ENCODE results near the gene ACP2.

The ACP2 gene, protein sequence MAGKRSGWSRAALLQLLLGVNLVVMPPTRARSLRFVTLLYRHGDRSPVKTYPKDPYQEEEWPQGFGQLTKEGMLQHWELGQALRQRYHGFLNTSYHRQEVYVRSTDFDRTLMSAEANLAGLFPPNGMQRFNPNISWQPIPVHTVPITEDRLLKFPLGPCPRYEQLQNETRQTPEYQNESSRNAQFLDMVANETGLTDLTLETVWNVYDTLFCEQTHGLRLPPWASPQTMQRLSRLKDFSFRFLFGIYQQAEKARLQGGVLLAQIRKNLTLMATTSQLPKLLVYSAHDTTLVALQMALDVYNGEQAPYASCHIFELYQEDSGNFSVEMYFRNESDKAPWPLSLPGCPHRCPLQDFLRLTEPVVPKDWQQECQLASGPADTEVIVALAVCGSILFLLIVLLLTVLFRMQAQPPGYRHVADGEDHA

GRCh38 chr11:47248664-47249377 is at the start of gene ACP2:
Gene ACP2, minus strand, starts transcription at chr11:47248814. Its CDS starts 25 bp downstream, at chr11:47248789.
- peak; percentile 95 for DNase-seq (ENCODE audit: low spot score)

DNA sequence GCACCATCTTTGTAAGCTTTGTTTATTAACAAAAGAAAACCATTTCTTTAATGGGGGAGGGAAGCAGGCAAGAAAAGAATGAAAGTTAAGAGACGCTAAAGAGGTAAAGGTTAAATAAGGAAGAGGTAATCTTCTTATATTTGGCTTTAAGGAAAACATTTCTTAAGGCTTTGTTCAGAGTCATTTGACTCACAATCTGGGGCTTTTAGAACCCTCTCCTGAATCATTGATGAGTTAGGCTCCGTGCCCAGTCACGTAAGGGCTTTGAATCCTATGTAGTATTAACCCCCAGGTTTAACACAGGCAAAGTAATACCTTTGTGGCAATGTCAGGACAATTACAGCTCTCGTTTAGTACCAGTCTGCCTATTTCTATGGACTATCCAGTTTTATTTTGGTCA is 47.4 kb upstream of the ACP2 start:
- no peak for DNase-seq (ENCODE audit: low spot score)

DNA sequence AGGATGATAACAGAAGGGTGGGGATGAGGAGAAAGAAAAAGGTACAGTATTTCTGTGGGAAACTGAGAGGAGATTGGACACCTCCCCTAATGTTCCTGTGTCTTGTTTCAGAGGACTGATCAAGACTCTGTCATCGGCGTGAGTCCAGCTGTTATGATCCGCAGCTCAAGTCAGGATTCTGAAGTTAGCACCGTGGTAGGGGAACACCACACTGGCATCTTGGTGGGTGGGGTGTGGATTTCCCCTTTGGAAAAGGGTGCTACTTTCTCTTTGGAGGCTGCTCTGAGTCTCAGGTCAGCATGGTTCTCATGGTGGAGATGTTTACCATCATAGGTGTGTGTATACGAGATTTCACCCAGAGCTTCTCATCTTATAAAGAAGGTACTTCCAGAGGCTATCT is 46.8 kb upstream of the ACP2 start:
- DNase-seq (ENCODE audit: low spot score): no peak

- no peak for DNase-seq (ENCODE audit: low spot score)
These were observed 41.2 kb upstream of the ACP2 start for GRCh38 chr11:47289856-47290255.

DNA sequence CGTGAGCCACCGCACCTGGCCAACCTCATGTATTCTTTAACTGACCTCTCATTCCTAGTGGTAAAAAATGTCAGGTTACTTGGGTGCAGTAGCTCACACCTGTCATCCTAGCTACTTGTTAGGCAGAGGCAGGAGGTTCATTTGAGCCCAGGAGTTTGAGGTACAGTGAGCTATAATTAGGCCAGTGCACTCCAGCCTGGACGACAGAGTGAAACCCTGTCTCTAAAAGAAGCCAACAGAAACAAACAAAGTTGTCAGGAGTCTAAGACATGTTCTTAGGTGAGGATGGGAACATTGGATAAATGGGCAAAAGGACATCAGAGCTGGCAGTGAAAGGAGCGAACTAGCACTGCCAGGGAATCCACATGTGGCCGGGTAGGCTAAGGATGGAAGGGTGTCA is 39.5 kb upstream of the ACP2 start:
- DNase-seq (ENCODE audit: low spot score): no peak

- DNase-seq (ENCODE audit: low spot score): no peak
These were observed 37.6 kb upstream of the ACP2 start for GRCh38 chr11:47285969-47286770.

DNA sequence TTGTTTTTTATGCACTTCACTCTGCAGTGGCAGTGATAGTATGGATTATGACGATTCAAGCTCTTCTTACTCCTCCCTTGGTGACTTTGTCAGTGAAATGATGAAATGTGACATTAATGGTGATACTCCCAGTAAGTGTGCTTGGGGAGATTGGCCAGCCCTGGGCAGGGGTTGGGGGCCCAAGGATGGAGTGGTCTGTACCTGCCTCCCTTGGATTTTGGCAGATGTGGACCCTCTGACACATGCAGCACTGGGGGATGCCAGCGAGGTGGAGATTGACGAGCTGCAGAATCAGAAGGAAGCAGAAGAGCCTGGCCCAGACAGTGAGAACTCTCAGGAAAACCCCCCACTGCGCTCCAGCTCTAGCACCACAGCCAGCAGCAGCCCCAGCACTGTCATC is 35.5 kb upstream of the ACP2 start:
- no peak for DNase-seq (ENCODE audit: low spot score)

DNA sequence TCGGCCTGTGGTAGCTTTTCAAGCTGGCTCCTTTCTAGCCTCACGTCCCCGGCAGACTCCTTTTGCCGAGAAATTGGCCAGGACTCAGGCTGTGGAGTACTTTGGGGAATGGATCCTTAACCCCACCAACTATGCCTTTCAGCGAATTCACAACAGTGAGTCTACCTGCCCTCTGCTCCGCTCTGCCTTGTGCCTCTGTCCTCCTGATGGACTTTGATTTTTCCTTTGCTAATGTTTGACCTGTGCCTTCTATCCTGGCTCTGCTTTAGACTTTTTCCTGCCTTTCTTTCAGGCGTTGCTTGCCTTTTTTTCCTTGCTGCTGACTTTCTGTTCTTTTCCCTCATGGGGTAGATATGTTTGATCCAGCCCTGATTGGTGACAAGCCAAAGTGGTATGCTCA is 33.8 kb upstream of the ACP2 start:
- DNase-seq (ENCODE audit: low spot score): no peak

- no peak for DNase-seq (ENCODE audit: low spot score)
These were observed 32.2 kb upstream of the ACP2 start for GRCh38 chr11:47280860-47281259.

GRCh38 chr11:47280099-47280498 is 31.5 kb upstream of the ACP2 start:
- no peak for DNase-seq (ENCODE audit: low spot score)

DNA sequence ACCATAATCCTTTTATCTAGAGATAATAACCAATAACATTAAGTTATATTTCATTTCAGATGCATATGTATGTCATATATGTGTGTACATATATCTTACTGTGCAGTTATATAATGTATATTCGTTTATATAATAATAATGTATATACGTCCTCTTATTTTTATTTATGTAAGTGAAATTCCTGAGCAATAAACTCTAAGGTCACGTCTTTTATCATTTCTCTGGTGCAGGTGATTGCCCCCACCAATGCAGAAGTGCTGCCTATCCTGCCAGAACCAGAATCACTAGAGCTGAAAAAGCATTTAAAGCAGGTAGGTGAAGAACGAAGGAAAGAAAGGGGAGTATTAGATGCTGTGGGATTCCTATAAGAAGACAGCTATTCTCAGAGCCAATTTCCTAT is 30.2 kb upstream of the ACP2 start:
- no peak for DNase-seq (ENCODE audit: low spot score)

DNA sequence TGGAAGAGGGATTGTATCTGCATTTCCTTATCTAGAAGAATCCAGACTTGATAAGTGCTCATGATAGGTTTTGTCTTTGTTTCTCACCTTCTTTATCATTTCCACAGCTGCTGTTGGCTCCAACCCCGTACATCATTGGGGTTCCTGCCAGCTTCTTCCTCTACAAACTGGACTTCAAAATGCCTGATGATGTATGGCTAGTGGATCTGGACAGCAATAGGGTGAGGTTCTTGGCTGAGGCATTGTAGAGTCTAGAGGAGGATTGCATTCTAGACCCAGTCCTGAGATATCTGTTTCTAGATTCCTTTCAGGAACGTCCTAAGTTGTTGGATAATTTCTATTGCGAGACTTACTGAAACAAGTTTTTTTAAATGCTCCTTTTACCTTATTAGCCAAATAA is 29.4 kb upstream of the ACP2 start:
- no peak for DNase-seq (ENCODE audit: low spot score)

GRCh38 chr11:47276923-47277322 is 28.3 kb upstream of the ACP2 start:
- DNase-seq (ENCODE audit: low spot score): no peak

- no peak for DNase-seq (ENCODE audit: low spot score)
These were observed 26.1 kb upstream of the ACP2 start for GRCh38 chr11:47274495-47275235.

DNA sequence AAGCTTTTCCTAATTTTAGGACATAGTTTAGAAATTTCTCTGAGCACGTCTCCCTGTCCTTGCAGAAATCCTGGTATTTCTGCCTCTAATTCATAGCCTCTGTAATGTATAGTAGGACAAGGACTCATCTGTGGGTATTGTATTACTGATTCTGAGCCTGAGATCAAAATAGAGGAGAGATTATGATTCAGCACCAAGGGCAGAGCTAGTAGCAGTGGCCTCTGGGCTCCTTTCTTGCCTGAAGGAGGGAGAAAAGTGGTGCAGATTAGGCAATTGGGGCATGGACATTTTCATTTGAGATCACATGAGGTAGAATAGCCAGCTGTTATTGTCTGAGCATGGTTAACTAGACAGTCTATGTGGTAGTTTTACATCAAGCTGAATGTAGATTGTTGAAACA is 24.1 kb upstream of the ACP2 start:
- DNase-seq (ENCODE audit: low spot score): no peak

- peak; percentile 39 for DNase-seq (ENCODE audit: low spot score)
These were observed 23.5 kb upstream of the ACP2 start for GRCh38 chr11:47271961-47272661.

DNA sequence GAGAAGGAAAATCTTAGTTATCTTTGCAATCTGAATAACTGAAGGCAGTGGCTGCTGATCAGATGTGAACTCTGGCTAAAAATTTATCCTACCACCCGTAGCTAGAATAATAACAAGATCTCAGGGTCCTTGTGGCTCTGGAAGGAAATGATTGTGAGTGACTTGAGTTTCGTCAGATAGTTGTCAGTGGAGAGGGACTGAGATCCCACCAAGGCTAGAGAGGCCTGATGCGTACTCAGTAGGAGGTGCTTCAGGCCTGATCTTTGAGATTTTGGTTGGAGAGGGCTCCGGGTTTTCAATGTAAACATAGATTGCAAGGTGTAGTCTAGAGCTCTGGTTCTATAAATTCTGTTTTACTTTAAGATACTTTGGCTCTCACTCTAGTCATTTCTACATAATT is 22.7 kb upstream of the ACP2 start:
- no peak for DNase-seq (ENCODE audit: low spot score)

DNA sequence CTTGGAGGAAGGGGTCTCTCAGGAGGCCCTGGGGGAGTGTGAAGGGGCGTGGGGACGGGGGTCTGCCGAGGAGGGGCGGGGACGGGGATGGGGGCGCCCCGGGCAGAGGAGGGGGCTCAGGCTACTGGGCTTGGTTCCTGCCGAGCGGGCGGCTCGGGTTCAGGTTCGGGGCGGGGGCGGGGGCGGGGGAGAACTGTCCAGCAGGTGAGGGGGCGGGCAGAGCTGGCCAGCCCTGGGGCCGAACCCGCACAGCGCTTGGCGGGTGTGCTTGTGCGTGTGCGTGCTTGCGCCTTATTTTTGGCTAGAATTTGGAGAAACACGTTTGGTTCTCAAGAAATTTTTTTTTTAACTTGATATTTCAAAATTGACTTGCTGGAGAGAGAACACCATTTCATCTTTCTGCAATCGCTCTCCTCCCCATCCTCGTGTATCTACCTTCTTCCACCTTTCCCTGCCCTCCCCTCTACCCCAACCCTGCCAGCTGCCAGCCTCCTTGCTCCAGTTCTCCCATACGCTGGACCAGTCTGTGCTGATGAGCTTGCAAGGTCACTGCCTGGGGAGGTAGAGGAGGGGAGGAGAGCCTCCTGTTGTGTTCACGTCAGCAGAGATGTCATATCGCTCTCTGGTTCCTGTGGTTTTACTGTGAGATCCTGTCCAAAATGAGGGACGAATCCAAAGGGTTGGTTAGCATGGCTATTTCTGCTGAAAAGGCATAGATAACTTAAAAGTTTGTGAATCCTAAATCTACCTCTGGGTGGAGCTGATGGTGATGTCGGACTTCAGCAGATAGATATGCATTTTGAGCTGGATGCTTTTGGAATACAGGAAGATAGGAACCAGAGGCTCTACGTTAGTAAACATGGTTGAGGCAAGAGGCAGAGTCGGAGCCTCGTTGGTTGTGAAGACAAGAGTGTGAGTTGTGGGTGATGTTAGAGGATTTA is 22.0 kb upstream of the ACP2 start:
- peak; percentile 52 for DNase-seq (ENCODE audit: low spot score)

GRCh38 chr11:47269829-47270305 is 21.3 kb upstream of the ACP2 start, which contains the start of gene MADD:
Gene MADD, plus strand, starts transcription at chr11:47270133.
- peak; percentile 88 for DNase-seq (ENCODE audit: low spot score)
